Breast epithelium (tissue), 3 donors: Measurements from ENCODE around the gene MICAL3.

Experiments used
- CTCF ChIP-seq, 3 donors: fragments of 450-650 bp; IDR thresholded peaks; one replicate each; pipeline ENCODE4 v1.5.1; 2016 to 2017; ENCODE audit warnings: antibody characterized with exemption in 3 of 3, mild to moderate bottlenecking in 3 of 3, moderate library complexity in 3 of 3
- POLR2A ChIP-seq: fragments of 450-650 bp; IDR thresholded peaks from one replicate; pipeline ENCODE4 v1.6.1; 2016; ENCODE audit warnings: antibody characterized with exemption, mild to moderate bottlenecking, moderate library complexity

- TF ChIP-seq CTCF (IDR thresholded peaks at IDR 0.05) = no peak
- TF ChIP-seq POLR2A = no peak
Observed at GRCh38 chr22:18044548-18045271, 20.3 kb upstream of the MICAL3 start.
